Measurements from ENCODE around the gene CER1.

Gene CER1

GRCh38 chr9:14702200-14702720 is 20.3 kb downstream of the CER1 start:
- no peak for TF ChIP-seq CTCF (IDR thresholded peaks at IDR 0.05; ENCODE audit: low read depth, low read length, poor library complexity, severe bottlenecking)
- TF ChIP-seq EZH2phosphoT487 (IDR thresholded peaks at IDR 0.05; ENCODE audit: borderline replicate concordance, low read length), result no peak

GRCh38 chr9:14693251-14693861 is 29.2 kb downstream of the CER1 start, which contains the start of gene ZDHHC21:
Gene ZDHHC21 (minus strand): TSS chr9:14693432. CDS start chr9:14674340, 19,092 bp downstream.
- H3K9me2 ChIP-seq (replicated peaks; ENCODE audit: control insufficient read depth, low read length), result no peaks in the 10 kb centered on the region
- no peak for TF ChIP-seq EZH2phosphoT487 (IDR thresholded peaks at IDR 0.05; ENCODE audit: borderline replicate concordance, low read length)
- no peak for TF ChIP-seq CTCF (IDR thresholded peaks at IDR 0.05; ENCODE audit: low read depth, low read length, poor library complexity, severe bottlenecking)
- peaks cover 46% of the 10 kb centered on the region for H3K4me1 ChIP-seq (ENCODE audit: control insufficient read depth, low read length)
- peak within 1 kb of the TSS; percentile 87 for H3K4me2 ChIP-seq (ENCODE audit: low read length)
- peaks cover 45% of the 10 kb centered on the region for H3K27me3 ChIP-seq (ENCODE audit: control insufficient read depth, low read length)
- peaks cover 22% of the 10 kb centered on the region for H3K36me3 ChIP-seq (ENCODE audit: control insufficient read depth, low read length)
- H3F3A ChIP-seq (ENCODE audit: control insufficient read depth, insufficient read depth), result 0 out of 2 replicates have a peak, but pooled peaks cover 9% of the 10 kb centered on the region
- H3K9me3 ChIP-seq (ENCODE audit: control insufficient read depth, insufficient read depth, low read length), result no peaks in the 10 kb centered on the region
- peak within 1 kb of the TSS; percentile 86 for H3K4me3 ChIP-seq (ENCODE audit: low read length)
- H4K20me1 ChIP-seq (ENCODE audit: control insufficient read depth, insufficient read depth, low read depth, low read length), result no peaks in the 10 kb centered on the region
- no peak within 1 kb of the TSS for H3K27ac ChIP-seq (ENCODE audit: low read depth, low read length)
- H3K79me2 ChIP-seq (ENCODE audit: control insufficient read depth, low read length), result peaks cover 27% of the 10 kb centered on the region

More at GRCh38 chr9:14702200-14702720, 20.3 kb downstream of the CER1 start:
- Histone ChIP-seq H3K79me2 (ENCODE audit: control insufficient read depth, low read length) (no peaks in the 10 kb centered on the region), H3F3A (ENCODE audit: control insufficient read depth, insufficient read depth) (no peaks in the 10 kb centered on the region; the same call in 1 of the 2 replicates), H3K4me2 (ENCODE audit: low read length) (no peak overlapping the region), H3K36me3 (ENCODE audit: control insufficient read depth, low read length) (no peaks in the 10 kb centered on the region), H3K4me3 (ENCODE audit: low read length) (no peak overlapping the region), H3K9me2 (replicated peaks; ENCODE audit: control insufficient read depth, low read length) (no peaks in the 10 kb centered on the region), H3K4me1 (ENCODE audit: control insufficient read depth, low read length) (no peaks in the 10 kb centered on the region), H3K27me3 (ENCODE audit: control insufficient read depth, low read length) (peaks cover 81% of the 10 kb centered on the region), H3K27ac (ENCODE audit: low read depth, low read length) (no peak overlapping the region), H4K20me1 (ENCODE audit: control insufficient read depth, insufficient read depth, low read depth, low read length) (no peaks in the 10 kb centered on the region), H3K9me3 (ENCODE audit: control insufficient read depth, insufficient read depth, low read length) (peaks cover 19% of the 10 kb centered on the region)

- peaks cover 27% of the 10 kb centered on the region for H3K79me2 ChIP-seq (ENCODE audit: control insufficient read depth, low read length)
- H3K4me1 ChIP-seq (ENCODE audit: control insufficient read depth, low read length), result peaks cover 53% of the 10 kb centered on the region
- peaks cover 16% of the 10 kb centered on the region for H3F3A ChIP-seq (ENCODE audit: control insufficient read depth, insufficient read depth)
- H3K27ac ChIP-seq (ENCODE audit: low read depth, low read length), result no peak overlapping the region
- peaks cover 38% of the 10 kb centered on the region for H3K27me3 ChIP-seq (ENCODE audit: control insufficient read depth, low read length)
- no peak for TF ChIP-seq EZH2phosphoT487 (IDR thresholded peaks at IDR 0.05; ENCODE audit: borderline replicate concordance, low read length)
- no peak for TF ChIP-seq CTCF (IDR thresholded peaks at IDR 0.05; ENCODE audit: low read depth, low read length, poor library complexity, severe bottlenecking)
- no peaks in the 10 kb centered on the region for H4K20me1 ChIP-seq (ENCODE audit: control insufficient read depth, insufficient read depth, low read depth, low read length)
- peak overlapping the region; percentile 87 for H3K4me2 ChIP-seq (ENCODE audit: low read length)
- no peaks in the 10 kb centered on the region for H3K9me2 ChIP-seq (replicated peaks; ENCODE audit: control insufficient read depth, low read length)
- H3K9me3 ChIP-seq (ENCODE audit: control insufficient read depth, insufficient read depth, low read length), result no peaks in the 10 kb centered on the region
- peak overlapping the region; percentile 86 for H3K4me3 ChIP-seq (ENCODE audit: low read length)
- H3K36me3 ChIP-seq (ENCODE audit: control insufficient read depth, low read length), result peaks cover 26% of the 10 kb centered on the region
These were observed 29.9 kb downstream of the CER1 start for GRCh38 chr9:14692470-14693250.
